CD14-positive monocyte (primary cell): ENCODE data around the gene PPP1R9B. TPM values are rescaled to one million over a fixed set of nuclear protein-coding genes. Genes with fewer than 3 reads are reported as not detected.

Experiments used
- DNase-seq, 3 donors: peaks; one replicate each; pipeline ENCODE4 v3.0.0-alpha.2; 2011 to 2022
- H2AFZ ChIP-seq: 2 replicates; pipeline ENCODE4 v1.6.0; 2012; ENCODE audit warnings: mild to moderate bottlenecking, low read depth, low read length, inconsistent platforms; ENCODE audit not compliant: insufficient read depth, poor library complexity, severe bottlenecking
- H3K27ac ChIP-seq, 2 donors: 1 replicate in 1 of 2; 2 replicates in 1 of 2; pipeline ENCODE4 v1.5.1; 2012 to 2013; ENCODE audit warnings: low read length in 2 of 2, control low read depth in 1 of 2, inconsistent platforms in 1 of 2, low read depth in 1 of 2, mild to moderate bottlenecking in 1 of 2
- H3K27me3 ChIP-seq, 2 donors: one replicate each; pipeline versions ENCODE4 v1.6.0 to v1.6.1; 2011 to 2013; ENCODE audit warnings: low read length in 2 of 2; ENCODE audit not compliant: control insufficient read depth in 2 of 2, insufficient read depth in 2 of 2
- H3K36me3 ChIP-seq, 2 donors: replicated peaks in 1 of 2; 1 replicate in 1 of 2; 2 replicates in 1 of 2; pipeline versions ENCODE4 v1.5.1 to v1.6.1; 2012 to 2013; ENCODE audit warnings: low read length in 2 of 2, control low read depth in 1 of 2, inconsistent platforms in 1 of 2, mild to moderate bottlenecking in 1 of 2; ENCODE audit not compliant: insufficient read depth in 2 of 2, control insufficient read depth in 1 of 2
- H3K4me1 ChIP-seq, 2 donors: 1 replicate in 1 of 2; 2 replicates in 1 of 2; pipeline versions ENCODE4 v1.5.1 to v1.6.1; 2012 to 2013; ENCODE audit warnings: low read length in 2 of 2, control low read depth in 1 of 2, inconsistent platforms in 1 of 2, mild to moderate bottlenecking in 1 of 2, moderate library complexity in 1 of 2; ENCODE audit not compliant: insufficient read depth in 2 of 2, control insufficient read depth in 1 of 2
- H3K4me2 ChIP-seq: replicated peaks from 2 replicates; pipeline ENCODE3; 2012; ENCODE audit warnings: low read length, moderate library complexity, mild to moderate bottlenecking; ENCODE audit not compliant: poor library complexity, severe bottlenecking; ENCODE audit errors: extremely low read depth
- H3K4me3 ChIP-seq, 3 experiments: fragments of 200-600 bp in 1 of 3; sonication (generic) in 1 of 3; replicated peaks in 1 of 3; 1 replicate in 2 of 3; 2 replicates in 1 of 3; pipeline ENCODE4 v1.5.1; 2011 to 2013; ENCODE audit warnings: low read length in 3 of 3, mild to moderate bottlenecking in 3 of 3, control low read depth in 2 of 3, low read depth in 2 of 3, inconsistent platforms in 1 of 3, moderate library complexity in 1 of 3
- H3K79me2 ChIP-seq: 2 replicates; pipeline ENCODE4 v1.6.0; 2012; ENCODE audit warnings: mild to moderate bottlenecking, control low read depth, inconsistent platforms, low read length, moderate library complexity; ENCODE audit not compliant: insufficient read depth
- H3K9ac ChIP-seq: 2 replicates; pipeline ENCODE4 v1.6.0; 2017; ENCODE audit warnings: low read length, mild to moderate bottlenecking; ENCODE audit not compliant: insufficient read depth, poor library complexity, severe bottlenecking
- H3K9me3 ChIP-seq, 2 donors: replicated peaks in 1 of 2; 1 replicate in 1 of 2; 2 replicates in 1 of 2; pipeline versions ENCODE4 v1.5.1 to v1.6.1; 2012 to 2013; ENCODE audit warnings: low read length in 2 of 2, control low read depth in 1 of 2; ENCODE audit not compliant: control insufficient read depth in 1 of 2, insufficient read depth in 1 of 2
- H4K20me1 ChIP-seq: 2 replicates; pipeline ENCODE4 v1.6.0; 2012; ENCODE audit warnings: mild to moderate bottlenecking, low read length, control low read depth, moderate library complexity; ENCODE audit not compliant: insufficient read depth
- H3K27ac Mint-ChIP-seq, 7 donors: one replicate each; pipeline ENCODE4 v1.8.0; 2020; ENCODE audit warnings: mild to moderate bottlenecking in 7 of 7, mixed read lengths in 7 of 7, moderate library complexity in 6 of 7, inconsistent platforms in 2 of 7
- H3K27me3 Mint-ChIP-seq, 3 donors: one replicate each; pipeline ENCODE4 v1.8.0; 2021 to 2022; ENCODE audit warnings: low read depth in 3 of 3, mild to moderate bottlenecking in 3 of 3, mixed read lengths in 3 of 3, moderate library complexity in 3 of 3, inconsistent platforms in 1 of 3
- H3K36me3 Mint-ChIP-seq, 2 donors: one replicate each; pipeline ENCODE4 v1.8.0; 2020; ENCODE audit warnings: mixed read lengths in 2 of 2, inconsistent platforms in 1 of 2, mild to moderate bottlenecking in 1 of 2
- H3K4me1 Mint-ChIP-seq: one replicate; pipeline ENCODE4 v1.8.0; 2020; ENCODE audit warnings: mild to moderate bottlenecking, mixed read lengths
- H3K4me3 Mint-ChIP-seq, 2 donors: one replicate each; pipeline ENCODE4 v1.8.0; 2020; ENCODE audit warnings: mild to moderate bottlenecking in 2 of 2, mixed read lengths in 2 of 2, moderate library complexity in 1 of 2
- H3K9me3 Mint-ChIP-seq, 7 donors: one replicate each; pipeline ENCODE4 v1.8.0; 2020 to 2022; ENCODE audit warnings: mixed read lengths in 7 of 7, mild to moderate bottlenecking in 6 of 7, moderate library complexity in 6 of 7, inconsistent platforms in 2 of 7
- CTCF ChIP-seq: fragments of 200-600 bp; IDR thresholded peaks from one replicate; pipeline ENCODE4 v1.8.0; 2022; ENCODE audit warnings: antibody characterized with exemption, mild to moderate bottlenecking
- WGBS: methylation state at CpG from one replicate; pipeline ENCODE4 v1.1.5; 2013; ENCODE audit warnings: missing lambda C conversion rate; ENCODE audit not compliant: insufficient coverage; 5-methylcytosine and 5-hydroxymethylcytosine counted together
- intact Hi-C, 2 donors: fragments of 100-400 bp; cut with micrococcal nuclease; formaldehyde crosslinking; loops; one replicate each; pipeline versions ENCODE4 v1.15.0 to v1.15.1; 2023
- polyA plus RNA-seq, 3 donors: library from polyadenylated mRNA; depleted of rRNA in 1 of 3; unstranded in 2 of 3; stranded (reverse) in 1 of 3; fragments of 300-500 nt in 2 of 3; fragments of >200 nt in 1 of 3; fragmentation: Illumina TruSeq in 2 of 3; gene quantifications; 1 replicate in 2 of 3; 2 replicates in 1 of 3; pipeline ENCODE4 v1.2.3, GENCODE V29; 2012 to 2021

PPP1R9B gene
- polyA plus RNA-seq, 3 donors = 0.61 to 86.9 (median 1.3) TPM

GRCh38 chr17:50181591-50182560 lies 31.4 kb upstream of the PPP1R9B start:
- no peak for DNase-seq
- H3K4me1 Mint-ChIP-seq = peaks cover 49% of the 10 kb centered on the region
- Histone ChIP-seq H4K20me1 (no peaks in the 10 kb centered on the region), H3K27ac (no peak overlapping the region), H3K9ac (no peak overlapping the region), H3K9me3 (no peaks in the 10 kb centered on the region), H3K4me2 (no peak overlapping the region), H3K27me3 (no peaks in the 10 kb centered on the region), H3K4me3 (no peak overlapping the region), H3K36me3 (no peaks in the 10 kb centered on the region), H3K79me2 (no peaks in the 10 kb centered on the region), H3K4me1 (peaks cover 35 to 55% of the 10 kb centered on the region in 2 donors), H2AFZ (no peak overlapping the region)
- peaks cover 0 to 5% (median 0%) of the 10 kb centered on the region in 7 donors for H3K9me3 Mint-ChIP-seq
- 80% methylated on average over 9 of the region's 12 CpGs for WGBS
- no peak for TF ChIP-seq CTCF
- intact Hi-C loops = no loop called here
- H3K27ac Mint-ChIP-seq = peak overlapping the region in 4 of 7 donors; percentile 6 to 55 (median 31)
- peaks cover 0 to 4% of the 10 kb centered on the region in 2 donors for H3K36me3 Mint-ChIP-seq
- H3K4me3 Mint-ChIP-seq = no peak overlapping the region
- peaks cover 11 to 15% (median 11%) of the 10 kb centered on the region in 3 donors for H3K27me3 Mint-ChIP-seq

GRCh38 chr17:50181144-50181543 lies 30.7 kb upstream of the PPP1R9B start:
- Histone ChIP-seq H3K4me1 (peaks cover 35 to 55% of the 10 kb centered on the region in 2 donors), H3K4me3 (no peak overlapping the region), H3K27ac (no peak overlapping the region), H3K9me3 (no peaks in the 10 kb centered on the region), H3K27me3 (no peaks in the 10 kb centered on the region), H3K4me2 (no peak overlapping the region), H4K20me1 (no peaks in the 10 kb centered on the region), H3K36me3 (no peaks in the 10 kb centered on the region), H3K9ac (no peak overlapping the region), H3K79me2 (no peaks in the 10 kb centered on the region), H2AFZ (no peak overlapping the region)
- 94% methylated on average over 4 of the region's 13 CpGs for WGBS
- Mint-ChIP-seq H3K27me3 (peaks cover 11 to 16% (median 11%) of the 10 kb centered on the region in 3 donors), H3K27ac (no peak overlapping the region), H3K9me3 (peaks cover 0 to 5% (median 0%) of the 10 kb centered on the region in 7 donors), H3K4me1 (peaks cover 49% of the 10 kb centered on the region), H3K4me3 (no peak overlapping the region), H3K36me3 (peaks cover 0 to 4% of the 10 kb centered on the region in 2 donors)
- intact Hi-C loops = no loop called here
- TF ChIP-seq CTCF = no peak
- DNase-seq = no peak
